Liver (tissue), 3 donors: ENCODE measurements around the gene SAT1.

Experiments used
- EGR1 ChIP-seq, 2 donors: IDR thresholded peaks; 2 replicates each; pipeline ENCODE4 v1.6.1; 2016 to 2018; ENCODE audit warnings: antibody characterized with exemption in 2 of 2, low read depth in 2 of 2
- FOXA1 ChIP-seq: IDR thresholded peaks from 2 replicates; pipeline ENCODE4 v1.6.1; 2016; ENCODE audit warnings: antibody characterized with exemption
- GABPA ChIP-seq, 2 donors: IDR thresholded peaks in 1 of 2; conservative IDR thresholded peaks in 1 of 2; 2 replicates each; pipeline ENCODE4 v1.6.1; 2016; ENCODE audit warnings: antibody characterized with exemption in 2 of 2, mild to moderate bottlenecking in 1 of 2, moderate library complexity in 1 of 2
- JUND ChIP-seq, 2 donors: IDR thresholded peaks; 2 replicates each; pipeline ENCODE4 v1.6.1; 2016; ENCODE audit warnings: antibody characterized with exemption in 2 of 2
- NR2F2 ChIP-seq: IDR thresholded peaks from 2 replicates; pipeline ENCODE4 v1.6.1; 2016; ENCODE audit warnings: antibody characterized with exemption
- RAD21 ChIP-seq, 2 donors: IDR thresholded peaks; 2 replicates each; pipeline ENCODE4 v1.6.1; 2016; ENCODE audit warnings: antibody characterized with exemption in 2 of 2, mild to moderate bottlenecking in 2 of 2
- SP1 ChIP-seq: IDR thresholded peaks from 2 replicates; pipeline ENCODE4 v1.6.1; 2018; ENCODE audit warnings: antibody characterized with exemption, mild to moderate bottlenecking
- YY1 ChIP-seq: IDR thresholded peaks from 2 replicates; pipeline ENCODE4 v1.6.1; 2016; ENCODE audit warnings: antibody characterized with exemption, mild to moderate bottlenecking
- TF ChIP-seq, protein P1 (sequence below): fragments of 150-350 bp; IDR thresholded peaks from 2 replicates; pipeline ENCODE4 v1.5.1; 2017; ENCODE audit warnings: improper control_type of control experiment, low read depth, low read length; ENCODE audit not compliant: missing input control
- TF ChIP-seq, protein P2 (sequence below): IDR thresholded peaks from 2 replicates; pipeline ENCODE4 v1.6.1; 2016; ENCODE audit warnings: antibody characterized with exemption
- TF ChIP-seq, protein P3 (sequence below): IDR thresholded peaks from 2 replicates; pipeline ENCODE4 v1.6.1; 2016; ENCODE audit warnings: antibody characterized with exemption, mild to moderate bottlenecking
- donor health status: healthy.
- donor health status: healthy.

DNA sequence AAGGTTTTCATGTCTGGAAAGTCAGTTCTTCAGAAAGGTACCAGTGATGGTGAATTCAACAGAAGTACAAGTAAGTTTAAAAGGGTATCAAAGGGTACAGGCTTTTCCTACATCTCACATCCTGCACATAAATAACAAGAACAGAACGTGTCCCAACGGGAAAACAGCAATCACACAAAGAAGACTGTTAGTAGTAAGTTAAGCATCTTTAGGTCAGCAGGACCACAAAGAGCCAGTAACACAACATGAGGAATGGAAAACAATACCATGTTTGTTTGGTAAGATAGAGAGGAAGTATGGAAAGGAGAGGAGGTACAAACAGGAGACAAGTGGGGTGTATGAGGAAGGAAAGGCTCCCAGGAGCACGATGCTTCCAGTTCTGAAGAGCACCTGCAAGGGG lies 43.2 kb downstream of the SAT1 start:
- TF ChIP-seq JUND (IDR thresholded peaks at IDR 0.05) (no peak), GABPA (IDR thresholded peaks at IDR 0.05 in 1 of 2, conservative IDR thresholded peaks at IDR 0.05 in 1 of 2) (no peak), SP1 (no peak), FOXA1 (no peak), YY1 (no peak), NR2F2 (no peak), EGR1 (IDR thresholded peaks at IDR 0.05; ENCODE audit: low read depth in 2 of 2) (no peak), RAD21 (IDR thresholded peaks at IDR 0.05) (no peak)
- TF ChIP-seq, protein P1, sequence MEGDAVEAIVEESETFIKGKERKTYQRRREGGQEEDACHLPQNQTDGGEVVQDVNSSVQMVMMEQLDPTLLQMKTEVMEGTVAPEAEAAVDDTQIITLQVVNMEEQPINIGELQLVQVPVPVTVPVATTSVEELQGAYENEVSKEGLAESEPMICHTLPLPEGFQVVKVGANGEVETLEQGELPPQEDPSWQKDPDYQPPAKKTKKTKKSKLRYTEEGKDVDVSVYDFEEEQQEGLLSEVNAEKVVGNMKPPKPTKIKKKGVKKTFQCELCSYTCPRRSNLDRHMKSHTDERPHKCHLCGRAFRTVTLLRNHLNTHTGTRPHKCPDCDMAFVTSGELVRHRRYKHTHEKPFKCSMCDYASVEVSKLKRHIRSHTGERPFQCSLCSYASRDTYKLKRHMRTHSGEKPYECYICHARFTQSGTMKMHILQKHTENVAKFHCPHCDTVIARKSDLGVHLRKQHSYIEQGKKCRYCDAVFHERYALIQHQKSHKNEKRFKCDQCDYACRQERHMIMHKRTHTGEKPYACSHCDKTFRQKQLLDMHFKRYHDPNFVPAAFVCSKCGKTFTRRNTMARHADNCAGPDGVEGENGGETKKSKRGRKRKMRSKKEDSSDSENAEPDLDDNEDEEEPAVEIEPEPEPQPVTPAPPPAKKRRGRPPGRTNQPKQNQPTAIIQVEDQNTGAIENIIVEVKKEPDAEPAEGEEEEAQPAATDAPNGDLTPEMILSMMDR, result no peak
- TF ChIP-seq, protein P2, sequence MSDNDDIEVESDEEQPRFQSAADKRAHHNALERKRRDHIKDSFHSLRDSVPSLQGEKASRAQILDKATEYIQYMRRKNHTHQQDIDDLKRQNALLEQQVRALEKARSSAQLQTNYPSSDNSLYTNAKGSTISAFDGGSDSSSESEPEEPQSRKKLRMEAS, result no peak
- TF ChIP-seq, protein P3, sequence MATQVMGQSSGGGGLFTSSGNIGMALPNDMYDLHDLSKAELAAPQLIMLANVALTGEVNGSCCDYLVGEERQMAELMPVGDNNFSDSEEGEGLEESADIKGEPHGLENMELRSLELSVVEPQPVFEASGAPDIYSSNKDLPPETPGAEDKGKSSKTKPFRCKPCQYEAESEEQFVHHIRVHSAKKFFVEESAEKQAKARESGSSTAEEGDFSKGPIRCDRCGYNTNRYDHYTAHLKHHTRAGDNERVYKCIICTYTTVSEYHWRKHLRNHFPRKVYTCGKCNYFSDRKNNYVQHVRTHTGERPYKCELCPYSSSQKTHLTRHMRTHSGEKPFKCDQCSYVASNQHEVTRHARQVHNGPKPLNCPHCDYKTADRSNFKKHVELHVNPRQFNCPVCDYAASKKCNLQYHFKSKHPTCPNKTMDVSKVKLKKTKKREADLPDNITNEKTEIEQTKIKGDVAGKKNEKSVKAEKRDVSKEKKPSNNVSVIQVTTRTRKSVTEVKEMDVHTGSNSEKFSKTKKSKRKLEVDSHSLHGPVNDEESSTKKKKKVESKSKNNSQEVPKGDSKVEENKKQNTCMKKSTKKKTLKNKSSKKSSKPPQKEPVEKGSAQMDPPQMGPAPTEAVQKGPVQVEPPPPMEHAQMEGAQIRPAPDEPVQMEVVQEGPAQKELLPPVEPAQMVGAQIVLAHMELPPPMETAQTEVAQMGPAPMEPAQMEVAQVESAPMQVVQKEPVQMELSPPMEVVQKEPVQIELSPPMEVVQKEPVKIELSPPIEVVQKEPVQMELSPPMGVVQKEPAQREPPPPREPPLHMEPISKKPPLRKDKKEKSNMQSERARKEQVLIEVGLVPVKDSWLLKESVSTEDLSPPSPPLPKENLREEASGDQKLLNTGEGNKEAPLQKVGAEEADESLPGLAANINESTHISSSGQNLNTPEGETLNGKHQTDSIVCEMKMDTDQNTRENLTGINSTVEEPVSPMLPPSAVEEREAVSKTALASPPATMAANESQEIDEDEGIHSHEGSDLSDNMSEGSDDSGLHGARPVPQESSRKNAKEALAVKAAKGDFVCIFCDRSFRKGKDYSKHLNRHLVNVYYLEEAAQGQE, result no peak
